Stimulated activated CD8-positive, alpha-beta memory T cell treated with anti-CD3 and anti-CD28 coated beads, Interleukin-12 subunit alpha, Interleukin-12 subunit beta, amount 100 ng/mL, for 24 hours (primary cell): Measurements from ENCODE around the gene TBXA2R.

Experiments used
- DNase-seq: peaks from one replicate; pipeline ENCODE4 v3.0.0-alpha.2; 2020; ENCODE audit errors: extremely low read depth

TBXA2R gene

GRCh38 chr19:3551792-3552095, 54.9 kb downstream of the TBXA2R start:
- DNase-seq = no peak

- DNase-seq = no peak
These were observed 55.5 kb downstream of the TBXA2R start for GRCh38 chr19:3550947-3551791.

DNA sequence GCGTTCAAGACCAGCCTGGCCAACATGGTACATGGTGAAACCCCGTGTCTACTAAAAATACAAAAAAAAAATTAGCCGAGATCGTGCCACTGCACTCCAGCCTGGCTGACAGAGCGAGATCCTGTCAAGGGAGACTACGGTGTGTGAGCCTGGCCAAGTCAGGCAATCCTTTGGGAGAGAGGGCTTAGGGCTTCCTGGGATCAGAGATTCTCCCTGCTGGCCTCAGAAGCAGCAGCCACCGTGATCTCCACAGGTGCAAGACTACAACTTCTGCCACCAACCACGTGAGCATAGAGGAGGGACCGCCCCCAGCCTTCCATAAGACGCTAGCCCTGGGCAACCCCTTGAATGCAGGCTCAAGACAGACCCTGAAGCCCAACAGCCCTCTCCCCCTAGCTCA, 56.9 kb downstream of the TBXA2R start:
- DNase-seq = no peak

- DNase-seq = no peak
These were observed 58.1 kb downstream of the TBXA2R start for GRCh38 chr19:3548606-3549005.

GRCh38 chr19:3547767-3548282, 58.9 kb downstream of the TBXA2R start:
- DNase-seq = no peak

DNA sequence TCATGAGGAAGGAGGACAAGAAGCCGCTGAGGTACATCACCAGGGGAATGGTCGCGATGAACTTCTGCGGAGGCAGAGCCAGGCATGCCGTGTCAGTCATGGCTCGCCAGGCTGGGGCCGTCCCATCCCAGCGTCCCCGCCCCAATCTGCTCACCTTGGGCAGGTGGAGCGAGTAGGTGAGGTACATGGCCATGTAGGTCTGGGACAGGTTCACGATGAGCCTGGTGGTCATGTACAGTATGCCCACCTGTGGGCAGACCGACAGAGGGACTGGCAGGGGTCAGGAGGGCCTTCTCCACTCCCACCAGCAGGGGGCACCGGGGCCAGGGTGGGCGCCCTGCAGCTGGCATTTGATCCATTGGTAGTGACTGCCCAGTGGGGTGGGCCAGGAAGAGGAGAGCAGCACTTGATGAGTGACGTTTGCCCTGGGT, 59.4 kb downstream of the TBXA2R start:
- DNase-seq = no peak

DNA sequence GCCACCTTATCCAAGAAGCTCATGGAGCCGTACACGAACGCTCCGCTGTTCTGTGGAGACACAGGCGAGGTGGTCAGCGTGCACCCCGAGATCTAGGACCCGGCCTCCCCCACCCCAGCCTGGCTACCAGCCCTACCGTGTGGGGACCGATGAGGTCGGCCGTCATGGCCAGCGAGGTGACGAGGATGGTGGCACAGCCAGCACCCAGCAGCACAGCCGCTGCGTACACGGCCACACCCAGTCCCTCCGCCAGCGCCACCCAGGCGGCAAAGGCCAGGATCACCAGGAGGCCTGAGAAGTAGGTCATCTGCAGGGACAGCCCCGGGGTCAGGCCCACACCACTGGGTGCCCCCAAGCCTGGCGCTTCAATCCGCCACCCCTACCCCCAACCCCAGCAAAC, 60.6 kb downstream of the TBXA2R start:
- DNase-seq = no peak

DNA sequence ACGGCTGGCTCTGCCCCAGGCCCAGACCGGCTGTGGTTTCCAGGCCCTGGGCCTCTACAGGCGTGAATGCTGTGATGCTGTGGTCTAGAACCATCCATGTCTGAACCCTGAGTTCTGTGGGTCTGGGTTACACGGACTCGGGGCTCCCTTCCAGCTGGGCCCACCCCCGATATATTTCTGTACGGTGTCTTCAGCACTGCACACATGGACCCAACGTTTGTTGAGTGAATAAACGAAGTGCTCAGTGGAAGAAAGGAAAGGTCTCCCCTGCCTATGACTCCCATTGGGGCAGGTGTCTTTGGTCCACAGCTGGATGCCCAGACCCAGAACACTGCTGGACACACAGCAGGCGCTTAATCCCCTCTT, 61.0 kb downstream of the TBXA2R start:
- DNase-seq = no peak

GRCh38 chr19:3544742-3545668, 61.7 kb downstream of the TBXA2R start:
- DNase-seq = peak; percentile 37
